Esophagus muscularis mucosa (tissue), 4 donors: Measurements from ENCODE around the gene ASTN2. TPM values are rescaled to one million over a fixed set of nuclear protein-coding genes. Genes with fewer than 3 reads are reported as not detected.

Experiments used
- DNase-seq: peaks from one replicate; pipeline ENCODE4 v3.0.0-alpha.2; 2017; ENCODE audit errors: extremely low spot score
- H3K27ac ChIP-seq, 4 donors: fragments of 200-600 bp; sonication (generic); replicated peaks in 1 of 4; 1 replicate in 3 of 4; 2 replicates in 1 of 4; pipeline ENCODE4 v1.5.1; 2016 to 2019; ENCODE audit warnings: mild to moderate bottlenecking in 1 of 4
- H3K27me3 ChIP-seq, 4 donors: fragments of 200-600 bp; sonication (generic); one replicate each; pipeline versions ENCODE4 v1.5.1 to v1.6.0; 2016 to 2019
- H3K36me3 ChIP-seq, 4 donors: fragments of 200-600 bp; sonication (generic); one replicate each; pipeline ENCODE4 v1.5.1; 2016 to 2019
- H3K4me1 ChIP-seq, 4 donors: fragments of 200-600 bp; sonication (generic); one replicate each; pipeline ENCODE4 v1.5.1; 2016 to 2019
- H3K4me3 ChIP-seq, 4 donors: fragments of 200-600 bp; sonication (generic); 1 replicate in 2 of 4; 2 replicates in 2 of 4; pipeline ENCODE4 v1.5.1; 2016 to 2019; ENCODE audit warnings: mild to moderate bottlenecking in 4 of 4, moderate library complexity in 1 of 4
- H3K9me3 ChIP-seq, 4 donors: fragments of 200-600 bp; sonication (generic); 1 replicate in 3 of 4; 2 replicates in 1 of 4; pipeline ENCODE4 v1.5.1; 2016 to 2019
- CTCF ChIP-seq, 3 experiments: fragments of 200-600 bp in 2 of 3; fragments of 450-650 bp in 1 of 3; sonication (generic) in 2 of 3; IDR thresholded peaks; one replicate each; pipeline ENCODE4 v1.5.1; 2017 to 2019; ENCODE audit warnings: antibody characterized with exemption in 3 of 3, mild to moderate bottlenecking in 2 of 3, moderate library complexity in 1 of 3
- EP300 ChIP-seq: sonication (generic); formaldehyde crosslinking; IDR thresholded peaks from one replicate; pipeline ENCODE4 v1.6.1; 2017; ENCODE audit warnings: antibody characterized with exemption
- POLR2A ChIP-seq: fragments of 450-650 bp; IDR thresholded peaks from one replicate; pipeline ENCODE4 v1.6.1; 2017; ENCODE audit warnings: antibody characterized with exemption, moderate library complexity, mild to moderate bottlenecking, low read depth
- POLR2AphosphoS5 ChIP-seq, 2 donors: sonication (generic); formaldehyde crosslinking; IDR thresholded peaks; one replicate each; pipeline ENCODE4 v1.6.1; 2017; ENCODE audit warnings: antibody characterized with exemption in 2 of 2
- WGBS: methylation state at CpG from one replicate; pipeline ENCODE4 v1.1.5; 2018; 5-methylcytosine and 5-hydroxymethylcytosine counted together
- intact Hi-C: fragments of 100-400 bp; cut with DNase I; formaldehyde crosslinking; loops from one replicate; pipeline ENCODE4 v1.15.1; 2023
- total RNA-seq, 4 donors: library from RNA; depleted of rRNA; stranded (reverse); fragments of >200 nt; gene quantifications; one replicate each; pipeline versions ENCODE4 v1.1.0 to v1.2.1, GENCODE V29; 2016

The ASTN2 gene
- total RNA-seq, 4 donors from 2014 or later: 4.2 to 6.9 (median 5.5) TPM

- Histone ChIP-seq H3K4me1 (peaks cover 0 to 33% (median 7%) of the 10 kb centered on the region in 4 donors), H3K9me3 (no peaks in the 10 kb centered on the region), H3K27me3 (no peaks in the 10 kb centered on the region), H3K4me3 (no peak overlapping the region), H3K36me3 (peaks cover 20 to 38% (median 34%) of the 10 kb centered on the region in 4 donors), H3K27ac (no peak overlapping the region)
- 97% methylated on average over 2 of the region's 2 CpGs for WGBS
- intact Hi-C loops: no loop called here
- no peak for DNase-seq
- no peak for TF ChIP-seq EP300
- no peak for TF ChIP-seq POLR2A
- no peak for TF ChIP-seq CTCF (IDR thresholded peaks at IDR 0.05)
- TF ChIP-seq POLR2AphosphoS5 (IDR thresholded peaks at IDR 0.05): no peak
These were observed 712.8 kb downstream of the ASTN2 start for GRCh38 chr9:116701940-116702642.

- Histone ChIP-seq H3K27ac (no peak overlapping the region), H3K4me1 (peaks cover 0 to 37% (median 13%) of the 10 kb centered on the region in 4 donors), H3K9me3 (no peaks in the 10 kb centered on the region), H3K27me3 (no peaks in the 10 kb centered on the region), H3K4me3 (no peak overlapping the region), H3K36me3 (peaks cover 20 to 38% (median 34%) of the 10 kb centered on the region in 4 donors)
- no peak for DNase-seq
- 88% methylated on average over 2 of the region's 2 CpGs for WGBS
- intact Hi-C loops: no loop called here
- no peak for TF ChIP-seq EP300
- no peak for TF ChIP-seq POLR2A
- no peak for TF ChIP-seq POLR2AphosphoS5 (IDR thresholded peaks at IDR 0.05)
- no peak for TF ChIP-seq CTCF (IDR thresholded peaks at IDR 0.05)
These were observed 713.7 kb downstream of the ASTN2 start for GRCh38 chr9:116700882-116701865.

GRCh38 chr9:116700279-116700678, 714.6 kb downstream of the ASTN2 start:
- WGBS: 100% methylated on average over 1 of the region's 1 CpG
- H3K36me3 ChIP-seq: peaks cover 20 to 38% (median 34%) of the 10 kb centered on the region in 4 donors
- TF ChIP-seq POLR2A: no peak
- TF ChIP-seq CTCF (IDR thresholded peaks at IDR 0.05): no peak
- no peak for TF ChIP-seq POLR2AphosphoS5 (IDR thresholded peaks at IDR 0.05)
- TF ChIP-seq EP300: no peak
- no peaks in the 10 kb centered on the region for H3K27me3 ChIP-seq
- H3K4me3 ChIP-seq: no peak overlapping the region
- H3K9me3 ChIP-seq: no peaks in the 10 kb centered on the region
- intact Hi-C loops: no loop called here
- H3K27ac ChIP-seq: no peak overlapping the region
- DNase-seq: no peak
- H3K4me1 ChIP-seq: peaks cover 5 to 30% (median 17%) of the 10 kb centered on the region in 4 donors

GRCh38 chr9:116697887-116698286, 717.0 kb downstream of the ASTN2 start:
- WGBS: 98% methylated on average over 16 of the region's 16 CpGs
- Histone ChIP-seq H3K4me3 (no peak overlapping the region), H3K36me3 (peaks cover 20 to 38% (median 34%) of the 10 kb centered on the region in 4 donors), H3K9me3 (no peaks in the 10 kb centered on the region), H3K27me3 (no peaks in the 10 kb centered on the region), H3K4me1 (peaks cover 21 to 49% (median 39%) of the 10 kb centered on the region in 4 donors), H3K27ac (no peak overlapping the region)
- DNase-seq: no peak
- intact Hi-C loops: no loop called here
- TF ChIP-seq POLR2A: no peak

- Histone ChIP-seq H3K27me3 (no peaks in the 10 kb centered on the region), H3K9me3 (no peaks in the 10 kb centered on the region), H3K36me3 (peaks cover 20 to 38% (median 32%) of the 10 kb centered on the region in 4 donors), H3K4me3 (no peak overlapping the region), H3K27ac (no peak overlapping the region), H3K4me1 (peaks cover 22 to 54% (median 44%) of the 10 kb centered on the region in 4 donors)
- intact Hi-C loops: no loop called here
- no peak for TF ChIP-seq POLR2A
- TF ChIP-seq CTCF (IDR thresholded peaks at IDR 0.05): no peak
- TF ChIP-seq EP300: no peak
- TF ChIP-seq POLR2AphosphoS5 (IDR thresholded peaks at IDR 0.05): no peak
- no peak for DNase-seq
- WGBS: 56% methylated on average over 1 of the region's 1 CpG
These were observed 717.5 kb downstream of the ASTN2 start for GRCh38 chr9:116697362-116697761.
